T-helper 17 cell (primary cell): ENCODE results near the gene ITFG2. TPM values are rescaled to one million over a fixed set of nuclear protein-coding genes. Genes with fewer than 3 reads are reported as not detected.

Experiments used
- ATAC-seq: fragments of 150-1000 bp; cut with Tn5 transposase; 2 replicates; pipeline ENCODE4 v1.10.0; 2021; ENCODE audit warnings: mild to moderate bottlenecking, moderate library complexity
- DNase-seq, 3 donors: peaks; one replicate each; pipeline versions ENCODE4 v3.0.0 to v3.0.0-alpha.2; 2020 to 2021
- H3K9me3 ChIP-seq: one replicate; pipeline ENCODE4 v1.7.0; 2013; ENCODE audit warnings: low read length, mild to moderate bottlenecking; ENCODE audit not compliant: control insufficient read depth, poor library complexity, severe bottlenecking
- H3K27ac Mint-ChIP-seq: one replicate; pipeline ENCODE4 v1.8.0; 2022; ENCODE audit warnings: mild to moderate bottlenecking, moderate library complexity, mixed read lengths
- H3K27me3 Mint-ChIP-seq: one replicate; pipeline ENCODE4 v1.8.0; 2022; ENCODE audit warnings: mixed read lengths
- H3K36me3 Mint-ChIP-seq: one replicate; pipeline ENCODE4 v1.8.0; 2022; ENCODE audit warnings: low read depth, mixed read lengths
- H3K4me1 Mint-ChIP-seq: one replicate; pipeline ENCODE4 v1.8.0; 2022; ENCODE audit warnings: mild to moderate bottlenecking, mixed read lengths
- H3K4me3 Mint-ChIP-seq: one replicate; pipeline ENCODE4 v1.8.0; 2022; ENCODE audit warnings: mild to moderate bottlenecking, moderate library complexity, mixed read lengths
- total RNA-seq, 4 donors: library from RNA in 2 of 4; stranded (reverse) in 2 of 4; gene quantifications; one replicate each; pipeline ENCODE4 v1.2.3 and lab custom pipeline; 2022 to 2026

Gene ITFG2
- total RNA-seq, 2 donors from 2014 or later = 63.1 to 63.9 TPM

GRCh38 chr12:2801044-2801783, 11.3 kb upstream of the ITFG2 start:
- Mint-ChIP-seq H3K27me3 (no peaks in the 10 kb centered on the region), H3K36me3 (peaks cover 2% of the 10 kb centered on the region), H3K4me1 (peaks cover 20% of the 10 kb centered on the region), H3K27ac (no peak overlapping the region), H3K4me3 (no peak overlapping the region)
- DNase-seq = no peak
- ATAC-seq = no peak
- no peaks in the 10 kb centered on the region for H3K9me3 ChIP-seq

DNA sequence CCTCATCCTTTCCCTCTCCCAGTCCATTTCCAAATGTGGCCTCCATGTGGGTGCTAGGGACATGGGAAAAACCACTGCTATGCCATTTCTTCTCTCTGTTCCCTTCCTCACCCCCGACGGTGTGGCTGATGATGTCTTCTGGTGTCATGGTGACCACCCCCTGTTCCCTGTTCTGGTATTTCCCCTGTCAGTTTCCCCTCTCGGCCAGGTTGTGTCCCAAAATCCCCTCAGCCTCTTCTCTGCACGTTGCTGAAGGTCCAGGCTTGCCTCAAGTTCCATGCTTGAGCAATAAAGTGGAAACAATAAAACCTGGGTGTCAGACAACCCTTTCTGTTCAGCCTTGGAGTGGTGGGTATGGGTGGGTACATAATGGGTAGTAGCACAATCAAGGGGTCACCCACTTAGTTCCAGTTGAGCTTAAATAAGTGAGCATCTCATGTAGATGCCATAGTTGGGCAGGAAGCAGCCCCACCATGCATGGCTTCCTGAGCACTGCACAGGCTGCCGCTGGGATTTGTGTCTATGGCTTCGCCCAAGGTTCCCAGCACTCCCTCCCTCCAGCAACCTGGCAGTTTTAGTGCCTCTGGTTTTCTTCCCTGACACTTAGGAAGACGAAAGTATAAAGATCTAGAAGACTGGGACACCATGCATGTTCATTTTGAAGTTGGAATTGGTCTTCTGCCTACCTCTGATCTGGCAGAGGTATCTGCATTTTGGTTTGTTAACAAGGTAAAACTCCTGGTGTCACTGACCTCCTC, 8.7 kb upstream of the ITFG2 start:
- Mint-ChIP-seq H3K4me1 (peaks cover 3% of the 10 kb centered on the region), H3K36me3 (peaks cover 2% of the 10 kb centered on the region), H3K27ac (no peak overlapping the region), H3K4me3 (no peak overlapping the region), H3K27me3 (no peaks in the 10 kb centered on the region)
- no peaks in the 10 kb centered on the region for H3K9me3 ChIP-seq
- DNase-seq (no peak), ATAC-seq (no peak)

- Mint-ChIP-seq H3K36me3 (peaks cover 2% of the 10 kb centered on the region), H3K4me3 (no peak overlapping the region), H3K27me3 (no peaks in the 10 kb centered on the region), H3K4me1 (peaks cover 3% of the 10 kb centered on the region), H3K27ac (no peak overlapping the region)
- DNase-seq (no peak), ATAC-seq (no peak)
- no peaks in the 10 kb centered on the region for H3K9me3 ChIP-seq
Observed at GRCh38 chr12:2804393-2805142, 7.9 kb upstream of the ITFG2 start.

GRCh38 chr12:2805143-2805520, 7.3 kb upstream of the ITFG2 start:
- no peak for DNase-seq
- H3K36me3 Mint-ChIP-seq = peaks cover 2% of the 10 kb centered on the region
- no peaks in the 10 kb centered on the region for H3K9me3 ChIP-seq
- no peak overlapping the region for H3K4me3 Mint-ChIP-seq
- H3K27me3 Mint-ChIP-seq = no peaks in the 10 kb centered on the region
- H3K4me1 Mint-ChIP-seq = peaks cover 3% of the 10 kb centered on the region
- peak overlapping the region; percentile 14 for H3K27ac Mint-ChIP-seq
- no peak for ATAC-seq

DNA sequence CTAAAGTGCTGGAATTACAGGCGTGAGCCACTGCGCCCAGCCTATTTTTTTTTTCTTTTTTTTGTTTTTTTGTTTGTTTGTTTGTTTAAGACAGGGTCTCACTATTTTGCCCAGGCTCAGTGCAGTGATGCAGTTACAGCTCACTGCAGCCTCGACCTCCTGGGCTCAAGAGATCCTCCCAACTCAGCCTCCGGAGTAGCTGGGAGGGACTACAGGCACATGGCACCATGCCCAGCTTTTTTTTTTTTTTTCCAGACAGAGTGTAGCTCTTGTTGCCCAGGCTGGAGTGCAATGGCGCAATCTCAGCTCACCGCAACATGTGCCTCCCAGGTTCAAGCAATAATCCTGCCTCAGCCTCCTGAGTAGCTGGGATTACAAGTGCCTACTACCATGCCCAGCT, 5.8 kb upstream of the ITFG2 start:
- DNase-seq (no peak), ATAC-seq (no peak)
- no peaks in the 10 kb centered on the region for H3K27me3 Mint-ChIP-seq
- peaks cover 7% of the 10 kb centered on the region for H3K4me1 Mint-ChIP-seq
- H3K27ac Mint-ChIP-seq = no peak overlapping the region
- H3K36me3 Mint-ChIP-seq = peaks cover 2% of the 10 kb centered on the region
- H3K9me3 ChIP-seq = no peaks in the 10 kb centered on the region
- H3K4me3 Mint-ChIP-seq = no peak overlapping the region

GRCh38 chr12:2811801-2812200, 667 bp upstream of the ITFG2 start:
- Mint-ChIP-seq H3K27me3 (no peaks in the 10 kb centered on the region), H3K27ac (peak overlapping the region; percentile 98), H3K4me1 (peaks cover 26% of the 10 kb centered on the region), H3K4me3 (no peak overlapping the region), H3K36me3 (peaks cover 3% of the 10 kb centered on the region)
- DNase-seq (no peak), ATAC-seq (no peak)
- no peaks in the 10 kb centered on the region for H3K9me3 ChIP-seq

- H3K9me3 ChIP-seq = no peaks in the 10 kb centered on the region
Observed at GRCh38 chr12:2813214-2814185, 1.0 kb downstream of the ITFG2 start.

GRCh38 chr12:2819810-2820209, 7.3 kb downstream of the ITFG2 start:
- Mint-ChIP-seq H3K27me3 (no peaks in the 10 kb centered on the region), H3K4me3 (no peak overlapping the region), H3K4me1 (peaks cover 7% of the 10 kb centered on the region), H3K27ac (no peak overlapping the region), H3K36me3 (peaks cover 6% of the 10 kb centered on the region)
- DNase-seq (no peak), ATAC-seq (no peak)
- no peaks in the 10 kb centered on the region for H3K9me3 ChIP-seq

More at GRCh38 chr12:2813214-2814185, 1.0 kb downstream of the ITFG2 start:
- no peaks in the 10 kb centered on the region for H3K27me3 Mint-ChIP-seq
- peak overlapping the region; percentile 99 for H3K4me3 Mint-ChIP-seq
- peaks cover 5% of the 10 kb centered on the region for H3K36me3 Mint-ChIP-seq
- peaks cover 26% of the 10 kb centered on the region for H3K4me1 Mint-ChIP-seq
- peak in 1 of 3 donors; percentile 21 for DNase-seq
- peak; percentile 14 for ATAC-seq
- peak overlapping the region; percentile 98 for H3K27ac Mint-ChIP-seq

DNA sequence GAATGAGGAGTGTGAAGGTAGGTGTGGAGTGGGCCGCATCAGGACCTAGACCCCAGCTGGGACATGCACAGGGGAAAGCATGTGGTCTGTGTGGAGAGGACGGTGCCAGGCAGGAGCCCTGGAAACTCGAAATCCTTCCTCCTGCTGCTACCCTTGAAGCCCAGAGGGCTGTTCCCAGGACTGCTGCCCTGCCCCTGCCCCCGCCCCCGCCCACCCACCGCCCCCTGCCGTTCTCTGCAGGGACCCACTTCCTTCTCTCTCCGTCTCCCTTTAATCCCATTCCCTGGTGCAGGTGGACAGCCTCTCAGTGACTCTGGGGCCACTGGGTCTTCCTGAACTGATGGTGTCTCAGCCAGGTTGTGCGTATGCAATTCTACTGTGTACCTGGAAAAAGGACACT, 8.0 kb downstream of the ITFG2 start:
- no peaks in the 10 kb centered on the region for H3K9me3 ChIP-seq

DNA sequence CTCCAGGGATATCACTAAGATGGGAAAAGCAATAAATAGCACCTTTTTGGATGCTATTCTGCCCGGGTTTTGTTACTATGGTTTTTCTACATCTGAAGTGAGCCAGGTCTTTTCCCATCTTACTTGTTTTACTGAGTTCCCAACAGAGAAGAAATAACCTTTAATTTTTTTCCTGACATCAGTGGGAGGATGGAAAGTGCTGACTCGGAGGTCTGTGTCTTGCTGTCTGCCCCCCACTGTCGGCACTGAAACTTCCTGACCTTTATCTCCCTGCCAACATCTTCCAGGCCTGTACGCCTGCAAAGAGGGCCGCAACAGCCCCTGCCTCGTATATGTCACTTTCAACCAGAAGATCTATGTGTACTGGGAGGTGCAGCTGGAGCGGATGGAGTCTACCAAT, 11.0 kb downstream of the ITFG2 start:
- H3K9me3 ChIP-seq = no peaks in the 10 kb centered on the region
- no peaks in the 10 kb centered on the region for H3K27me3 Mint-ChIP-seq
- peaks cover 2% of the 10 kb centered on the region for H3K4me1 Mint-ChIP-seq
- H3K36me3 Mint-ChIP-seq = peaks cover 7% of the 10 kb centered on the region
- no peak overlapping the region for H3K4me3 Mint-ChIP-seq
- ATAC-seq = no peak
- no peak for DNase-seq
- no peak overlapping the region for H3K27ac Mint-ChIP-seq

More for the DNA sequence above, 8.0 kb downstream of the ITFG2 start:
- no peaks in the 10 kb centered on the region for H3K27me3 Mint-ChIP-seq
- no peak overlapping the region for H3K27ac Mint-ChIP-seq
- H3K4me3 Mint-ChIP-seq = no peak overlapping the region
- DNase-seq (no peak), ATAC-seq (no peak)
- H3K36me3 Mint-ChIP-seq = peaks cover 6% of the 10 kb centered on the region
- H3K4me1 Mint-ChIP-seq = peaks cover 5% of the 10 kb centered on the region

- H3K27me3 Mint-ChIP-seq = no peaks in the 10 kb centered on the region
- no peak for DNase-seq
Observed at GRCh38 chr12:2824541-2824940, 12.1 kb downstream of the ITFG2 start.

GRCh38 chr12:2825132-2825531, 12.7 kb downstream of the ITFG2 start:
- Mint-ChIP-seq H3K27me3 (no peaks in the 10 kb centered on the region), H3K4me1 (peaks cover under 1% of the 10 kb centered on the region), H3K4me3 (no peak overlapping the region), H3K36me3 (peaks cover 7% of the 10 kb centered on the region), H3K27ac (no peak overlapping the region)
- H3K9me3 ChIP-seq = no peaks in the 10 kb centered on the region
- ATAC-seq (no peak), DNase-seq (no peak)

More at GRCh38 chr12:2824541-2824940, 12.1 kb downstream of the ITFG2 start:
- no peaks in the 10 kb centered on the region for H3K9me3 ChIP-seq
- H3K4me3 Mint-ChIP-seq = no peak overlapping the region
- no peak for ATAC-seq
- H3K36me3 Mint-ChIP-seq = peaks cover 9% of the 10 kb centered on the region
- no peak overlapping the region for H3K27ac Mint-ChIP-seq
- H3K4me1 Mint-ChIP-seq = peaks cover under 1% of the 10 kb centered on the region
